CD4-positive, alpha-beta T cell treated with Interleukin-15 for 1 hour (primary cell): ENCODE measurements around the gene ABLIM2.

ENCODE experiments used
- DNase-seq: peaks from one replicate; pipeline ENCODE4 v3.0.0-alpha.2; 2020

ABLIM2 gene

GRCh38 chr4:8192748-8193738, 34.4 kb upstream of the ABLIM2 start:
- peak; percentile 66 for DNase-seq

DNA sequence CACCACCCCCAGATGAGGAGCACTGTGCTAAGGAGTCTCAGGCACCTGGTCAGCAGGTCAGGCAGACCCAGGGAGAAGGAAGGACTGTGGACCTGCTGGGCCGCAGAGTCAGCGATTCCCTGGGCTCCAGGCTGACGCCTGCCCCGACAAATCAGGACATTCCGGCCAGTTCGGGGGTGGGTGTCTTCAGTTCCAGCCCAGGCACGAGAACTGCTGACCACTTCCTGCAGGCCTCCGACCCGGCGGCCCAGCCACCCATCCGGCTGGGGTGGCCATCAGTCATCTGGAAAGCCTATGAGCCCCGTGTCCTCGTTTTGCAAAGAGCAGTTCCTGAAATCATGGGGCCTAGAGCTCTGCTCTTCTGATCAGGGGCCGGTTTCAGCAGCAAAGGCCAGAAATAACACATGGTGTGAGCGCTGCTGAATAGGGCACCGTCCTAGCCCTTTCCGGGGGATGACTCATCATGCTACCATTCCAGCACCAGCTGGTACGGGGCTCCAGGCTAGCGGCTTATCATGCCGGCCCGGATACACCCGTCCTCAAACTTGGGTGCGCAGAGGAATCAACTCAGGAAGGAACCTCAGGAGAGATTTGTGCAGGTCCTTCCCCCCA, 32.6 kb upstream of the ABLIM2 start:
- peak; percentile 61 for DNase-seq

GRCh38 chr4:8189551-8190466, 31.2 kb upstream of the ABLIM2 start:
- DNase-seq = no peak

DNA sequence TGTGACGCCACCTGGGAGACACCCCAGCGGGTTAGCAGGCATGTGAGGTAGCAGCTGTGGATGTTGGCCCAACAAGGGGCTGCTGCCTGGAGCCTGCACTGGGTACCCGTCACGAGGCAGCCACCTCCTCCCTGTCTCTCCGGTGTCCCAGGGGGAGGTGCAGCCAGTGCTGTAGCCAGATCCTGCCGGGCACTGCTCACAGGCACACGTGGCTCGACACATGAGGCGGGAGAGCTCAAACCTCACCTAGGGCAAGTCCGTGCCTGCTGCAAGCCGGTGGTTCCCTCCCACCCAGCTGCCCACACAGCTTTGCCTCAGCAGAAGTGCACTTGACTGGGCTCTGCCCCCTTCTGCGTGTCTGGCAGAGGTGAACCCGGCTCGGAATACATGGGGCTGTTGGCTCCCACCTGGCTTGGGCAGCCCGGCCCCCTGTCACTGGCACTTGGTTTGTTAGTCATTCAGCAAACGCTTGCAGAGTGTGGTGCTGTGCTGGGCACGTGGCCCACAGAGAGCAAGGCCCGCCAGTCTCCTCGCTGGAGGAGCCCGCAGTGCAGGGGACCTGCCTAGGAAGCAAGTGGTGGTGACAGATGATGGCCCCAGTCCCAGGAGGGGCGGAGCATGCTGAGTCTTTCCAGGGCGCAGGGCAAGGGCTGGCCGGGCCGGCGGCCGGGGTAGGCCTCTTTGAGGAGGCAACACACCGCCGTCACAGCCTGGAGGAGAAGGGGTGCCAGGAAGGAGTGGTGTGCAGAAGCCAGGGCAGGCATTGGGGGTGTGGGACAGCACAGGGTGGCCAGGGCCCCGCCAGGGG, 30.3 kb upstream of the ABLIM2 start:
- no peak for DNase-seq

DNA sequence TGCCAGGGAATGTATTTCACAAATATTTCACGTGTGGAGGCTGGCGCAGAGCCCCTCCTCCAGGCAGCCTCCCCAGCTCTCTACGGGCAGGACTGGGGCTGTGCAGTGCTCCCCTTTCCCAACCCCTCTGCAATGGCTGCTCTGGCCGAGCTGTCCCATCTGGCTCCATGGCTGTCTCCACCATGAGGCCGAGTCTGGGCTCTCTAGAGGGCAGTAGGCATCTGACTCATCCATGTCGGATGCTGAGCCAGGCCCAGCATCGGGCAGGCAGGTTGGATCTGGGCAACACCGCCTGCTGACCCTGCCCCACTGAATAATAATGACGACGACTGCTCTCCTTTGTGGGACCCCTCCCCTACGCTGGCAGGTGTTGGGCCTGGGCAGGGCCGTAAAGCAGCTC, 29.5 kb upstream of the ABLIM2 start:
- no peak for DNase-seq

DNA sequence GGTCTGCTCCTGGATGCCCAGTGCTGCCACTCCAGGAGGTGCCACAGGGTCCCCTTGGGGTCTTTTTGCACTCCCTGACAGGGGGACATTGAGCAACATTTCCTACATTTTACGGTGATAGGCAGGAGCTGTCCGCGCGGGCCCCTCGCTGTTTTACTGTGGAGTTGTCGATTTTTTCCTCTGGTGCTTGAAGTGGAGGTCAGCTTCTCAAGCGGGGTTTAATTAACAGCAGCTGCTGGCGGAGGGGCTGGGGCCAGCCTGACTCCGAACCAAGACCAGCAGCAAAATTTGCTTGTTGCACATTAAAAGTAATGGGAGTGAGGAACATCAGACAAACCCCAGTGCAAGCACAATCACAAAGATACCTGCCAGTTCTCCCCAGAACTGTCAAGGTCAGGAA, 27.3 kb upstream of the ABLIM2 start:
- DNase-seq = no peak

GRCh38 chr4:8185295-8185694, 26.7 kb upstream of the ABLIM2 start:
- no peak for DNase-seq

DNA sequence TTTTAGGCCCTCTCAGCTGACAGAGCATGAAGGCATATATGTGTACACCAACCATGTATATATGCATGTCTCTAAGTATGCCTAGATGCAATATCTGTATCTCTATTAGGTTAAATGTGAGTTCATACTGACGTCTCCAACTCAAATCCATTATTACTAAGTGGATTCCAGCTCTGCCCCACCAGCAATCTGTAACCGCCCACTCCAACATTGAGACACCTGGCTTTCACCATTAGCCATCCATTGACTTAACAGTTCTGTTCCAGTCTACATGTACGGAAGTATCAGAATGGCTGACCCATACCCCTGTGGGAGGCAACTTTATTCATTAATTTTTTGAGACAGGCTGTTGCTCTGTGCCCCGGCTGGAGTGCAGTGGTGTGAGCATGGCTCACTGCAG, 25.4 kb upstream of the ABLIM2 start:
- no peak for DNase-seq

DNA sequence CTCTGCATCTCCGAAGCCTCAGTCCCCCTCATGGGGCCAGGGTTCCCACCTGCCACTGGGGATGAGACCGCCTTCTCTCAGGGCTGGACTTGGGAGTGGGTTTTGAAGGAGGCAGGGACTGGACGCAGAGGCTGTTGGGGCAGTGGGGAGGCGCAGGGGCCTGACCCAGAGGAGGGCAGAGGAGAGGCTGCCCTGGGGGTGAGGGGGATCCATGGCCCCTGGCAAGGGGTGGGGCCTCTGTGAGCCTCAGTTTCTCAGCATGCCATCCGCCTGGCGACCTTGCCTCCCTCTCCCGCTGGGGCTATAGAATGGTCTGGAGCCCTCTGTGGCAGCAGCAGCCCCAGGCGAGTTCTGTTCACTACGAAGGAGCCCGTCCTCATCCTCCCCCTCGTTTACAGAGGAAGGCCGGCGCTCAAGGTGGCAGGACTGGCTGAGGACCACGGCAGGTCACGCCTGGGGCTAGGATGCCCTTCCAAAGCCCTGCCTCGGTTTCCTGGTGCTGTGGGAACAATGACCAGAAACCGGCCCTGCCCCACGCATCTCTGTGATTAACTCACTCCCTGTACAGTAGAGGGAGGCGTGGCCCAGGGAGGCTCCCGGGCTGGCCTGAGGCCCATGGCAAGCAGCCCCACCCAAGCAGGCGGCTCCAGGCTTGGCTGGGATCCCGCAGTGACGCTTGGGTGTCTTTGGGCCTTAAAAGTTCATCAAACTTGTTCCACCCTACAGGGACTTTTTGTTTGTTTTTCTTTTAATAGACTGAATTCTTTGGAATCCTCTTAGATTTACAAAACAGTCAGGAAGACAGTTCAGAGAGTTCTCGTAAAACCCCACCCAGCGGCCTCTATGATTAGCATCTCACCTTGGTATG, 24.5 kb upstream of the ABLIM2 start:
- no peak for DNase-seq

DNA sequence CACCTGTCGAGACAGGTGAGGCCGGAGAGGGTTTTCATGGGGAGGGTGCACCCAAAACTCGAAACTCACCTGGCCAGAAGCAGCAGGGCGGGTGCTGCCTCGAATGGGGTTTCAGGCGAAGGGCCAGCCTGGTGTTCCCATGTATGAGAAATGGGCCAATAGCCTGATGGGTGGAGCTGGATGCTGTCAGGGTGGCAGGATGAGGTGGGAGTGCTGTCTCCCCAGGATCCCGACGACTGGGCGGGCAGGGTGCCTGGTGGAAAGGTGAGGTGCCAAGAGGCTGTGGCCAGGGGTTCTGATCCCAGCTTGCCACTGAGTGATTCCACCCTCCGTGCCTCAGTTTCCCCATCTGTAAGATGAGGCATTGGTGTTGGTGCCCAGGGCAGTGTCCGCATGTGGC, 23.7 kb upstream of the ABLIM2 start:
- no peak for DNase-seq

DNA sequence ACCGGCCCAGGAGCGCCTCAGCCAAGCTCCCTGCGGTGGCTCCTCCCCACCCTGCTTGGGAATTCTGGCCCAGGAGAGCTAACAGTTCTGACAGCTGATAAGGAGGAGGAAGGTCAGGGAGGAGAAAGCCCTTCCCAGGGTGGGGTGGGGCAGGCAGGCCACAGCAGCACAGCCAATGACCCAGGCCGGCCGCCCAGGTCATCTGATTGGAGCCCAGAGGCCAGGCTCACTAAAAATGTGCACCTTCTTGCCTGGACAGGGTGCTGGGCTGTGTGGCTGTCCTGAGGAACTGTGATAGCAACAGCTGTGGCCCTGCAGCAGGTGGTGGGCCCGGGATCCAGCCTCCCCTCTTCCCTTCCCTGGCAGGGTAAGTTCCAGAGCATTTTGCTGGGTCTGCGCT, 23.2 kb upstream of the ABLIM2 start:
- DNase-seq = no peak

DNA sequence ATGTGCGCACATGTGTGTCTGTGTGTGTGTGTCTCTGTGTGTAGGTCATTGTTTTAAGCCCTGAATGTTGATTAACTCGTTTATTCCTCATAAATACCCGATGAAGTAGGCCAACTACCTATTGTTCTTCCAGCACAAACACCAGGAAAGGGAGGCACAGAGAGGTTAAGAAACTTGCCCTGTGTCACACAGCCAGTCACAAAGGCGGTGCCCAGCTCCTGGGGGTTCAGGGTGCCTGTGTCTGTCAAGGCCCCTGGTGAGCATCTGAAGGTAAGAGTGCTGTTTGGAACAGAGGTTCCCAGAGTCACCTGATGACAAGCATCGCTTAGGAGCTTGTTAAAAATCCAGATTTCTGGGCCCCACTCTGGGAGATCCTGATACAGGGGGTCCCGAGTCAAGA, 22.5 kb upstream of the ABLIM2 start:
- no peak for DNase-seq

DNA sequence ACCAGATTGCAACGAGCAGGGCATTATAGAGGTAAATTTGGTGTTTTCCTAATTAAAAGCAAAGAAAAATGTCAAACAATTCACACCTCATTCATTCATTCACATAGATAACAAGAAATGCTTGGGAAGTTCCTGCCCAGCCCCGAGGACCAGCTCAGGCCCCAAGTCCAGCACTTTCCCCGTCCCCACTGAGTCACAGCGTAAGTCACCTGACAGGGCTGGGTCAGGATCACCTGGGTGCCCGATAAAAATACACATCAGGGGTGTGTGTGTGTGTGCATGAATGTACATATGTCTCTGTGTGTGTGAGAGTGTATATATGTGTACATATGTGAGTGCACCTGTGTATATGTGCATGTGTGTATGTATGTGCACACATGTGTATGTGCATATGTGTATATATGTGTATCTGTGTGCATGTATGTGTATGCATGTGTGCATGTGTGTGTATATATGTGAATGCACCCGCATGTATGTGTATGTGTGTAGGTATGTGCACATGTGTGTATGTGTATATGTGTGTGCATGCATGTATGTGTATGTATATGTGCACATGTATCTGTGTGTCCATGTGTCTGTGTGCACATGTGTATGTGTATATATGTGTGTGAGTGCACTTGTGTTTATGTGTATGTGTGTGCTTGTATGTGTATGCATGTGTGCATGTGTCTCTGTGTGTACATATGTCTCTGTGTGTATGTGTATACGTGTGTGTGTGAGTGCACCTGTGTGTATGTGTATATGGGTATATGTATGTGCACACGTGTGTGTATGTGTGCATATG, 21.9 kb upstream of the ABLIM2 start:
- no peak for DNase-seq

DNA sequence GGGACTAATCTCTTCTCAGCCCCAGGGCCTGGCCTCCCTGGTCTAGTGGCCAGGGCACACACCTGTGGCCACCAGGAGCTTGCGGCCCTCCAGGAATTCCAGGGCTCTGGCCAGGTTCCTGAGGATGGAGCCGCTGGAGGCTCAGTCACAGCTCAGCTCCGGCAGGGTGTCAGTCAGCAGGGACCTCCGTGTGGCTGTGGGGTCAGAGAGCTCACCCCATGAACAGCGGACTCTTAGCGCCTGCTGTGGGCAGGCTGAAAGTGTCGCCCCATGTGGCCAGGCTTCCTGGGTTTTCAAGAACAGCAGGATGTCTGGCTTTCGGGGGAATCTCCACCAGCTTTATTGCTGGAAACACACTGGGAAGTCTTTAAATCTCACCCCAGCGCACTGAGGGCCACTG, 21.2 kb upstream of the ABLIM2 start:
- DNase-seq = no peak

DNA sequence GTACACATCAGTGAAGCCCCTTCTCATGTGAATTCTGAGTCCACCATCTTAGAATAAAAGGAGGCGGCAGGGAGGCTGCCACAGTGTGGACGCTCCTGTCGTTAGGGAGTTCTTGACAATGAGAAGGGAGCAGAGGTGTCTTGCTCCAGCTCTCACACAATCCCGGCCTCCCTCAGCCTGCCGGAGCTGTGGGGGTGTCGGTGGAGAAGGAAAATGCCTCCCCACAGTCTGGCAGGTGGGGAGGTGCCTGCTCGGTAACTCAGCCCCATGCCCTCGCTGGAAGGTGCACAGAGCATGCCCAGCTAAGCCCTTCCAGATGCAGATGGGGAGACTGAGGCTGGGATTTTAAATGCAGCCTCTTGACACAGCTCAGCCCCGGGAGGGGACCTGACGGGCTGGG, 20.5 kb upstream of the ABLIM2 start:
- no peak for DNase-seq

DNA sequence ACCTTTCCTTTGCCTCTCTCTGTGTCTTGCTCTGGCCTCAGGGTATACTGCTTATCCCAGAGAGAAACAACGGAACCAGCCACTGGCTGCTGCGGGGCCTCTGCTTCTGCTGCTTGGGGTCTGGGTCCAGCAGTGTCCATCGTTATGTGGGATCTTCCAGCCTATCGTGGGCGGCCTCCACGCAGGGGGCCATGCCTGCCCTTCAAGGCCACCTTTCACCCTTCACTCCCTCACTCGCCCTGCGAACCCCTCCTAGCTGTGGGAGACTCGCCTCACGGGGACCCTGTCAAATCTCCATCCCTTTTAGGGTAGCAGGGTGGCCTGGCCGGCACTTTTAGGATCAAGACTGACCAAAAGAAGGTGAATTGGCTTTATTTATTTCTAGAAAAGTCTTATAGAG, 19.3 kb upstream of the ABLIM2 start:
- no peak for DNase-seq

GRCh38 chr4:8177552-8177951, 18.9 kb upstream of the ABLIM2 start:
- no peak for DNase-seq

DNA sequence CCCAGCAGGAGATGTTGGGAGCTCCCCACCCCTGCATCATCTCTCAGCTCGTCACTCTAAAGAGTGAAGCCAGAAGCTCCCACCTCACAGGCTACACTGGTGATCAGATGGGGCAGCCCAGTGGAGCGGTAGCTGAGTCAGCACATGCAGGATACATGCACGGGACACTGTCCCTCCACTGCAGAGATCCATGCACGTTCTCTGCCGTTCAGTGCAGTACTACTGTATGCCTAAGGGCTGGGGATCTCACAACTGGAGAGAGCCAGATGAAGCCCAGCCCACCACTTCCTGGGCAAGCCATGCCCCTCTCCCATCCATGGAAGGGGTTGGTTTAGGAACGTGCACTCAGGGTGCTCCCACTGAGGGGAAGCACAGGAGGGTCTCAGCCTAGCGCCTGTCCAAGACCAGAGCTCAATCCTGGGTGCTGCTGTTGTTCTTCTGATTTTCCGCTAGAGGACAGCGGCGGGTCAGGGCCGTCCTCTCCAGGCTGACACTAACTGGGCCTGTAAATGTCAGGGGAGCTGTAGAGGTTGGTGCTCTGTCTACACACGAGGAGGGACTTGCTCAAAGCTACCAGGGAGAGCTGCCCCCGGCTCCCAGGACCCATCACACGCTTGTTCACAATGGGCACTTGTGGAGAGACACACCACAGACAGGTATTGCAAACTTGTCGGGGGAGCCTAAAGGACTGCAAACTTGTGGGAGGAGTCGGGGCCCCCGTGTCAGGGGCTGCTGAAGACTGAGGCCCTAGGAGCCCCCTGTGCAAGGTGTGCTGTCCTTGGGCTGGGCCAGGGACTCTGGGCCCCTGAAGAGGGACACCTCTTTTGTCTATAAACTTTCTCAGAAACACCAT, 18.2 kb upstream of the ABLIM2 start:
- DNase-seq = peak; percentile 58

DNA sequence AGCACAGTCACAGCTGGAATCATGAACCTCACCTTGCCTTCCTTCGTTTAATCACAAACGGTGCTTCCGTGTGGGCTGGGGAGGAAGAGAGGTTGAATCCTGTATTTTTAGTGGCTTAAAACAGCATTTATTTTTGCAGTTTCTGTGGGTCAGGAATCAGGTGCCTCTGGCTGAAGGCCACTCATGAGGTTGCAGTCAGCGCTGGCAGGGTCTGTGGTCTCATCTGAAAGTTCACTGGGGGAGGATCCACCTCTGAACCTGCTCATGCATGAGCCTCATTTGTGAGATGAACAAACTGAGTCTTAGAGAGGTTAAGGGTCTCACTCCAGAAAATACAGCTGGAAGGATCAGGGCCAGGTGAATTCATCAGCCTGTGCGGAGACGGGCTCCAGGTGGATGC, 17.1 kb upstream of the ABLIM2 start:
- no peak for DNase-seq

GRCh38 chr4:8174970-8175369, 16.4 kb upstream of the ABLIM2 start:
- DNase-seq = no peak
